Cardiac fibroblast (primary cell): ENCODE results near the gene ADH1B.

Experiments used
- DNase-seq, 2 donors: peaks; one replicate each; pipeline versions ENCODE4 v3.0.0 to v3.0.0-alpha.2; 2010; ENCODE audit warnings: low read depth in 2 of 2
- H3K4me3 ChIP-seq, 2 donors: replicated peaks in 1 of 2; 1 replicate in 1 of 2; 2 replicates in 1 of 2; pipeline ENCODE4 v1.5.1; 2011; ENCODE audit warnings: low read depth in 2 of 2, low read length in 2 of 2, mild to moderate bottlenecking in 2 of 2, moderate library complexity in 1 of 2
- CTCF ChIP-seq: IDR thresholded peaks from one replicate; pipeline ENCODE4 v1.5.1; 2011; ENCODE audit warnings: low read depth, mild to moderate bottlenecking, low read length, inconsistent platforms

The ADH1B gene

GRCh38 chr4:99339172-99339571 lies 18.0 kb upstream of the ADH1B start:
- TF ChIP-seq CTCF = no peak
- no peak overlapping the region for H3K4me3 ChIP-seq
- no peak for DNase-seq

- no peak for TF ChIP-seq CTCF
- DNase-seq = no peak
- H3K4me3 ChIP-seq = no peak overlapping the region
Measured at GRCh38 chr4:99336553-99336952, 15.4 kb upstream of the ADH1B start.

GRCh38 chr4:99334880-99335279 lies 13.7 kb upstream of the ADH1B start:
- H3K4me3 ChIP-seq = no peak overlapping the region
- no peak for DNase-seq
- TF ChIP-seq CTCF = no peak

- DNase-seq = peak in 1 of 2 donors; percentile 22
- H3K4me3 ChIP-seq = no peak overlapping the region
- TF ChIP-seq CTCF = no peak
Measured at GRCh38 chr4:99330648-99331047, 9.4 kb upstream of the ADH1B start.

GRCh38 chr4:99329876-99330275 lies 8.7 kb upstream of the ADH1B start:
- no peak for TF ChIP-seq CTCF
- no peak overlapping the region for H3K4me3 ChIP-seq
- DNase-seq = no peak

GRCh38 chr4:99324979-99325378 lies 3.8 kb upstream of the ADH1B start:
- H3K4me3 ChIP-seq = no peak overlapping the region
- TF ChIP-seq CTCF = no peak
- peak; percentile 87 to 94 for DNase-seq

- no peak for TF ChIP-seq CTCF
- H3K4me3 ChIP-seq = no peak overlapping the region
- DNase-seq = peak in 1 of 2 donors; percentile 10
Measured at GRCh38 chr4:99324361-99324760, 3.2 kb upstream of the ADH1B start.
